Measurements from ENCODE around the gene GPC5. TPM values are rescaled to one million over a fixed set of nuclear protein-coding genes. Genes with fewer than 3 reads are reported as not detected.

Gene GPC5
- total RNA-seq, 1 donor from 2014 or later: 0.07 TPM

DNA sequence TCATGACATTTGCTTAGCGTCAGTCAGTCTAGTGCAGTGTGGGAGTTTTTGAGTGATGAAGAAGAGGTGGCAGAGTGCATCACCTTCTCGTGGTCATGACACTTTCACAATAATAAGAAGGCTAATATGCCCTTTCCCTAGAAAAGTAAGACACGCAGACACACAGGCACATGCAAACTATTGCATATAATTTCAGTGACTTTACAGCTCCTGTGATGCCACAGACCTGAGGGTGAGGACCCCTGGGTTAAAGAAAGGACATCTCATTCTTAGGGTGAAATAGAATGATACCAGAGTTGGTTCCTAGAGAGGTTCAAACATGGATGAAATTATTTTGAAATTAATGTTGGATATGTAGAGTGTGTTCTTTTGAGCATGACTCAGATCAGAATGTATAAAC is 300.3 kb downstream of the GPC5 start:
- no peak overlapping the region for H3K4me3 Mint-ChIP-seq
- TF ChIP-seq EZH2phosphoT487 (IDR thresholded peaks at IDR 0.05) (no peak), EZH2 (IDR thresholded peaks at IDR 0.05) (no peak), CTCF (IDR thresholded peaks at IDR 0.05) (no peak)
- H3K9me3 ChIP-seq (ENCODE audit: low read depth): no peaks in the 10 kb centered on the region
- H3K27ac ChIP-seq: no peak overlapping the region
- H3K4me2 ChIP-seq: no peak overlapping the region
- H3K4me3 ChIP-seq: no peak overlapping the region
- H3K36me3 Mint-ChIP-seq: no peaks in the 10 kb centered on the region
- H3K27me3 Mint-ChIP-seq (ENCODE audit: insufficient read depth, low read depth): no peaks in the 10 kb centered on the region
- H4K20me1 ChIP-seq (ENCODE audit: low read depth): no peaks in the 10 kb centered on the region
- no peak overlapping the region for H3K27ac Mint-ChIP-seq
- no peaks in the 10 kb centered on the region for H3K27me3 ChIP-seq
- no peaks in the 10 kb centered on the region for H3K36me3 ChIP-seq
- no peaks in the 10 kb centered on the region for H3K4me1 ChIP-seq
- no peaks in the 10 kb centered on the region for H3K79me2 ChIP-seq (ENCODE audit: low read depth)
- H3K4me1 Mint-ChIP-seq: no peaks in the 10 kb centered on the region
- H2AFZ ChIP-seq (replicated peaks): no peak overlapping the region
- H3K9ac ChIP-seq: no peak overlapping the region
- H3F3A ChIP-seq (ENCODE audit: low read depth): no peaks in the 10 kb centered on the region
- H3K9me3 Mint-ChIP-seq: no peaks in the 10 kb centered on the region
- no peak for DNase-seq (ENCODE audit: low spot score)

DNA sequence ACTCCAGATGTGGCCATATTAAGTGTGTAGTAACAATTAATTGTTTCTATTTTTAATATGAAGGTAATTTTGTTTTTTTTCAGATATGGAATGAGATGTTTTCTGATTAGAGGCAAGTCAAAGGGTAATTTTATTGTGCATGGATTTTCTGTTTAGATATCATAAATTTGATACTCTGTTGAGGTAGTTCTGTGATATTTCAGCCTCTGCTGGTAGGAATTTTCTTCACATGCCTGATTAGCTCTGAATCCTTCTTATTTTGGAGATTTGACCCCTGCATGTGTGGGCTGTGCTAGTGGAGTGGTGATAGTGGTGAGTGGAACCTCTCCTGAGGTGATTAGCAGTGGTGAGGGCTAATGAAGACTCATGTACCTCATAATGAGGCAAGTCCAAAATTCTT is 301.4 kb downstream of the GPC5 start:
- Histone ChIP-seq H2AFZ (replicated peaks) (no peak overlapping the region), H4K20me1 (ENCODE audit: low read depth) (no peaks in the 10 kb centered on the region), H3K4me3 (no peak overlapping the region), H3K27ac (no peak overlapping the region), H3K9me3 (ENCODE audit: low read depth) (no peaks in the 10 kb centered on the region), H3K9ac (no peak overlapping the region), H3K79me2 (ENCODE audit: low read depth) (no peaks in the 10 kb centered on the region), H3K4me1 (no peaks in the 10 kb centered on the region), H3K36me3 (no peaks in the 10 kb centered on the region), H3K4me2 (no peak overlapping the region), H3F3A (ENCODE audit: low read depth) (no peaks in the 10 kb centered on the region), H3K27me3 (no peaks in the 10 kb centered on the region)
- no peaks in the 10 kb centered on the region for H3K27me3 Mint-ChIP-seq (ENCODE audit: insufficient read depth, low read depth)
- no peaks in the 10 kb centered on the region for H3K36me3 Mint-ChIP-seq
- H3K4me3 Mint-ChIP-seq: no peak overlapping the region
- no peaks in the 10 kb centered on the region for H3K4me1 Mint-ChIP-seq
- no peak overlapping the region for H3K27ac Mint-ChIP-seq
- DNase-seq (ENCODE audit: low spot score): no peak
- no peak for TF ChIP-seq EZH2phosphoT487 (IDR thresholded peaks at IDR 0.05)
- TF ChIP-seq EZH2 (IDR thresholded peaks at IDR 0.05): no peak
- no peak for TF ChIP-seq CTCF (IDR thresholded peaks at IDR 0.05)
- H3K9me3 Mint-ChIP-seq: no peaks in the 10 kb centered on the region

GRCh38 chr13:91701975-91702374 is 303.6 kb downstream of the GPC5 start:
- H3F3A ChIP-seq (ENCODE audit: low read depth): no peaks in the 10 kb centered on the region
- TF ChIP-seq EZH2phosphoT487 (IDR thresholded peaks at IDR 0.05): no peak
- no peak for TF ChIP-seq CTCF (IDR thresholded peaks at IDR 0.05)
- no peak for TF ChIP-seq EZH2 (IDR thresholded peaks at IDR 0.05)

More at GRCh38 chr13:91701975-91702374, 303.6 kb downstream of the GPC5 start:
- Histone ChIP-seq H3K9me3 (ENCODE audit: low read depth) (no peaks in the 10 kb centered on the region), H3K4me2 (no peak overlapping the region), H3K4me1 (no peaks in the 10 kb centered on the region), H4K20me1 (ENCODE audit: low read depth) (no peaks in the 10 kb centered on the region), H3K4me3 (no peak overlapping the region), H3K9ac (no peak overlapping the region), H2AFZ (replicated peaks) (no peak overlapping the region), H3K27me3 (no peaks in the 10 kb centered on the region), H3K36me3 (no peaks in the 10 kb centered on the region), H3K79me2 (ENCODE audit: low read depth) (no peaks in the 10 kb centered on the region), H3K27ac (no peak overlapping the region)
- H3K27me3 Mint-ChIP-seq (ENCODE audit: insufficient read depth, low read depth): no peaks in the 10 kb centered on the region
- H3K27ac Mint-ChIP-seq: no peak overlapping the region
- no peaks in the 10 kb centered on the region for H3K36me3 Mint-ChIP-seq
- no peak for DNase-seq (ENCODE audit: low spot score)
- H3K4me1 Mint-ChIP-seq: no peaks in the 10 kb centered on the region
- H3K4me3 Mint-ChIP-seq: no peak overlapping the region
- no peaks in the 10 kb centered on the region for H3K9me3 Mint-ChIP-seq
